Breast epithelium (tissue), 4 donors: Measurements from ENCODE around the gene DCXR. TPM values are rescaled to one million over a fixed set of nuclear protein-coding genes. Genes with fewer than 3 reads are reported as not detected.

Experiments
- DNase-seq, 2 donors: peaks; one replicate each; pipeline ENCODE4 v3.0.0-alpha.2; 2019; ENCODE audit warnings: low spot score in 2 of 2
- H3K27ac ChIP-seq, 2 donors: fragments of 200-600 bp; sonication (generic) in 1 of 2; one replicate each; pipeline ENCODE4 v1.5.1; 2016 to 2019; ENCODE audit warnings: mild to moderate bottlenecking in 1 of 2
- H3K27me3 ChIP-seq, 2 donors: fragments of 200-600 bp; sonication (generic) in 1 of 2; one replicate each; pipeline versions ENCODE4 v1.5.1 to v1.6.0; 2017 to 2019; ENCODE audit warnings: control low read depth in 1 of 2, mild to moderate bottlenecking in 1 of 2
- H3K36me3 ChIP-seq: fragments of 200-600 bp; one replicate; pipeline ENCODE4 v1.5.1; 2019
- H3K4me1 ChIP-seq, 2 donors: fragments of 200-600 bp; sonication (generic); one replicate each; pipeline ENCODE4 v1.5.1; 2016 to 2019; ENCODE audit warnings: control low read depth in 1 of 2
- H3K4me3 ChIP-seq, 3 donors: fragments of 200-600 bp; sonication (generic); 1 replicate in 2 of 3; 2 replicates in 1 of 3; pipeline ENCODE4 v1.5.1; 2016 to 2019; ENCODE audit warnings: mild to moderate bottlenecking in 3 of 3, moderate library complexity in 2 of 3
- H3K9me3 ChIP-seq, 2 donors: fragments of 200-600 bp; sonication (generic) in 1 of 2; one replicate each; pipeline ENCODE4 v1.5.1; 2016 to 2019; ENCODE audit warnings: control low read depth in 1 of 2
- CTCF ChIP-seq, 3 donors: fragments of 450-650 bp; IDR thresholded peaks; one replicate each; pipeline ENCODE4 v1.5.1; 2016 to 2017; ENCODE audit warnings: antibody characterized with exemption in 3 of 3, mild to moderate bottlenecking in 3 of 3, moderate library complexity in 3 of 3
- POLR2A ChIP-seq: fragments of 450-650 bp; IDR thresholded peaks from one replicate; pipeline ENCODE4 v1.6.1; 2016; ENCODE audit warnings: antibody characterized with exemption, mild to moderate bottlenecking, moderate library complexity
- POLR2AphosphoS5 ChIP-seq, 3 donors: sonication (generic); formaldehyde crosslinking; IDR thresholded peaks; one replicate each; pipeline ENCODE4 v1.6.1; 2017; ENCODE audit warnings: antibody characterized with exemption in 3 of 3
- intact Hi-C: fragments of 100-400 bp; cut with DNase I; formaldehyde crosslinking; loops from one replicate; pipeline ENCODE4 v1.15.1; 2023; ENCODE audit warnings: low total_unique reads
- total RNA-seq, 3 donors: library from RNA; depleted of rRNA; stranded (reverse); fragments of >200 nt; gene quantifications; one replicate each; pipeline ENCODE4 v1.1.0, GENCODE V29; 2016

Gene DCXR
- total RNA-seq, 3 donors from 2014 or later = 202 to 484 (median 228) TPM

- TF ChIP-seq POLR2A (no peak), CTCF (IDR thresholded peaks at IDR 0.05) (no peak), POLR2AphosphoS5 (IDR thresholded peaks at IDR 0.05) (no peak)
- H3K4me3 ChIP-seq = no peak overlapping the region
- DNase-seq = no peak
- peaks cover 6 to 22% of the 10 kb centered on the region in 2 donors for H3K4me1 ChIP-seq
- H3K27ac ChIP-seq = no peak overlapping the region
- no peaks in the 10 kb centered on the region for H3K9me3 ChIP-seq
- intact Hi-C loops = no loop called here
- no peaks in the 10 kb centered on the region for H3K36me3 ChIP-seq
- no peaks in the 10 kb centered on the region for H3K27me3 ChIP-seq
Observed at GRCh38 chr17:82024859-82025258, 12.6 kb downstream of the DCXR start.

- Histone ChIP-seq H3K36me3 (no peaks in the 10 kb centered on the region), H3K9me3 (no peaks in the 10 kb centered on the region), H3K4me1 (peaks cover 6 to 22% of the 10 kb centered on the region in 2 donors), H3K4me3 (peak overlapping the region; percentile 69 to 90 (median 88)), H3K27me3 (no peaks in the 10 kb centered on the region), H3K27ac (no peak overlapping the region)
- no peak for TF ChIP-seq CTCF (IDR thresholded peaks at IDR 0.05)
- no peak for TF ChIP-seq POLR2AphosphoS5 (IDR thresholded peaks at IDR 0.05)
- TF ChIP-seq POLR2A = no peak
- DNase-seq = no peak
- intact Hi-C loops = loop anchor here (2.0 kb wide), 1 partner anchor 61 kb away; no protein-coding TSS in a partner anchor
Observed at GRCh38 chr17:82023447-82024241, 13.9 kb downstream of the DCXR start.

- no peaks in the 10 kb centered on the region for H3K27me3 ChIP-seq
- H3K27ac ChIP-seq = peak within 1 kb of the TSS; percentile 54 to 78
- DNase-seq = peak; percentile 100
- H3K4me1 ChIP-seq = peaks cover 6 to 22% of the 10 kb centered on the region in 2 donors
- H3K4me3 ChIP-seq = peak within 1 kb of the TSS; percentile 85 to 90 (median 88)
- H3K9me3 ChIP-seq = no peaks in the 10 kb centered on the region
- H3K36me3 ChIP-seq = no peaks in the 10 kb centered on the region
- intact Hi-C loops = loop anchor here (2.0 kb wide), 1 partner anchor 60 kb away; no protein-coding TSS in a partner anchor
- no peak for TF ChIP-seq POLR2A
- peak in 1 of 3 donors; percentile 55 for TF ChIP-seq POLR2AphosphoS5 (IDR thresholded peaks at IDR 0.05)
Observed at GRCh38 chr17:82022981-82023446, 14.5 kb downstream of the DCXR start, which contains the start of gene LRRC45. TSS of gene LRRC45 (plus strand) at chr17:82023305. CDS start at chr17:82023644, 339 bp downstream.

GRCh38 chr17:82022310-82022980 lies 15.1 kb downstream of the DCXR start, which contains the start of gene CENPX:
TSS of gene CENPX (minus strand) at chr17:82022878. CDS start at chr17:82022861, 17 bp downstream.
- Histone ChIP-seq H3K4me1 (peaks cover 6 to 22% of the 10 kb centered on the region in 2 donors), H3K27ac (peak within 1 kb of the TSS; percentile 54 to 78), H3K27me3 (no peaks in the 10 kb centered on the region), H3K36me3 (no peaks in the 10 kb centered on the region), H3K4me3 (peak within 1 kb of the TSS; percentile 85 to 90 (median 88)), H3K9me3 (no peaks in the 10 kb centered on the region)
- DNase-seq = no peak
- no peak for TF ChIP-seq CTCF (IDR thresholded peaks at IDR 0.05)
- no peak for TF ChIP-seq POLR2AphosphoS5 (IDR thresholded peaks at IDR 0.05)
- TF ChIP-seq POLR2A = no peak
- intact Hi-C loops = loop anchor here (2.0 kb wide), 1 partner anchor 60 kb away; no protein-coding TSS in a partner anchor

GRCh38 chr17:82021900-82022309 lies 15.6 kb downstream of the DCXR start:
- Histone ChIP-seq H3K4me1 (peaks cover 6 to 22% of the 10 kb centered on the region in 2 donors), H3K9me3 (no peaks in the 10 kb centered on the region), H3K27ac (peak overlapping the region; percentile 54 to 78), H3K36me3 (no peaks in the 10 kb centered on the region), H3K27me3 (no peaks in the 10 kb centered on the region), H3K4me3 (peak overlapping the region; percentile 85 to 90 (median 88))
- no peak for DNase-seq
- intact Hi-C loops = loop anchor here (2.0 kb wide), 1 partner anchor 59 kb away; no protein-coding TSS in a partner anchor
- TF ChIP-seq POLR2A (no peak), POLR2AphosphoS5 (IDR thresholded peaks at IDR 0.05) (no peak), CTCF (IDR thresholded peaks at IDR 0.05) (no peak)
